ENCODE results near the gene PRDM15.

DNA sequence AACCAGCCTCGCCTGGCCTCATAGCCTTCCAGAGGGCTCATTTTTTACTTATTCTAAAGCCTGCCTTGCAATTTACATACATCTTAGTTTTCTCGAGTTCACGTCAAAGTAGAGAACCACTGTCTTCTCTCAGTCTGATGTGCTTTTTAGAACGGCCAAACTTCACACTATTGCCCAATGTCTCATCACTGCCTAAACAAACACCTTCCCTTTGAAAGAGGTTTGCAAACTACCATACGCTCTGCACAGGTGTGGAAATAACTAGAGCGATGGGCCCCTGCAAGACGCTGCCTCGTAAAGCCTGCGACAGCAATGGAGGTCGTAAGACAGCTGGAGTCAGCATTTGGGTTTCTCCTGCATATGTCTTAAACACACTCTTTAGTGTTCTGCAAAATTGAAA, 22.6 kb downstream of the PRDM15 start:
- TF ChIP-seq POLR2A (IDR thresholded peaks at IDR 0.05) (no peak), EP300 (IDR thresholded peaks at IDR 0.05) (no peak), CTCF (IDR thresholded peaks at IDR 0.05) (no peak), POLR2AphosphoS5 (IDR thresholded peaks at IDR 0.05) (no peak)

Measured in stomach (tissue), 4 donors.